Mesendoderm (in vitro differentiated cells): ENCODE measurements around the gene MBL2.

Experiments used
- DNase-seq: peaks from one replicate; pipeline ENCODE4 v3.0.0; 2013
- H2AK5ac ChIP-seq: 2 replicates; pipeline ENCODE4 v1.6.1; 2013; ENCODE audit warnings: low read length, inconsistent platforms
- H2BK120ac ChIP-seq: 2 replicates; pipeline ENCODE4 v1.6.1; 2013; ENCODE audit warnings: low read depth, mild to moderate bottlenecking, low read length, moderate library complexity, mixed read lengths
- H2BK15ac ChIP-seq: replicated peaks from 2 replicates; pipeline ENCODE4 v1.6.1; 2013; ENCODE audit warnings: low read depth, mild to moderate bottlenecking, moderate library complexity
- H2BK5ac ChIP-seq: 2 replicates; pipeline ENCODE4 v1.6.1; 2013; ENCODE audit warnings: low read length, inconsistent platforms
- H3K18ac ChIP-seq: 2 replicates; pipeline ENCODE4 v1.6.1; 2013; ENCODE audit warnings: mild to moderate bottlenecking, low read length, mixed read lengths
- H3K23ac ChIP-seq: one replicate; pipeline ENCODE4 v1.6.1; 2013; ENCODE audit warnings: low read length
- H3K27ac ChIP-seq: 2 replicates; pipeline ENCODE4 v1.5.1; 2013; ENCODE audit warnings: low read depth, mild to moderate bottlenecking, inconsistent platforms, low read length, moderate library complexity
- H3K27me3 ChIP-seq: 2 replicates; pipeline ENCODE4 v1.6.1; 2013; ENCODE audit warnings: low read length, control low read depth, mild to moderate bottlenecking, inconsistent platforms; ENCODE audit not compliant: insufficient read depth, poor library complexity
- H3K36me3 ChIP-seq: 2 replicates; pipeline ENCODE4 v1.6.1; 2013; ENCODE audit warnings: low read length, inconsistent platforms; ENCODE audit not compliant: control insufficient read depth, insufficient read depth
- H3K4ac ChIP-seq: one replicate; pipeline ENCODE4 v1.6.1; 2013; ENCODE audit warnings: low read depth, mild to moderate bottlenecking, low read length, moderate library complexity
- H3K4me1 ChIP-seq: 2 replicates; pipeline ENCODE4 v1.6.1; 2013; ENCODE audit warnings: low read depth, low read length, inconsistent platforms; ENCODE audit not compliant: control insufficient read depth
- H3K4me2 ChIP-seq: 2 replicates; pipeline ENCODE4 v1.6.1; 2013; ENCODE audit warnings: low read length
- H3K4me3 ChIP-seq: 2 replicates; pipeline ENCODE4 v1.5.1; 2013; ENCODE audit warnings: mild to moderate bottlenecking, low read length
- H3K56ac ChIP-seq: one replicate; pipeline ENCODE4 v1.6.1; 2013; ENCODE audit warnings: low read length
- H3K79me1 ChIP-seq: 2 replicates; pipeline ENCODE4 v1.6.1; 2013; ENCODE audit warnings: low read length, inconsistent platforms
- H3K79me2 ChIP-seq: 2 replicates; pipeline ENCODE4 v1.6.1; 2013; ENCODE audit warnings: mild to moderate bottlenecking, low read length; ENCODE audit not compliant: control insufficient read depth, insufficient read depth
- H3K9ac ChIP-seq: 2 replicates; pipeline ENCODE4 v1.6.1; 2013; ENCODE audit warnings: low read length, inconsistent platforms
- H4K5ac ChIP-seq: one replicate; pipeline ENCODE4 v1.6.1; 2013; ENCODE audit warnings: low read length
- H4K8ac ChIP-seq: one replicate; pipeline ENCODE4 v1.6.1; 2013; ENCODE audit warnings: low read depth, mild to moderate bottlenecking, control low read depth, low read length, moderate library complexity
- WGBS: extraction: QIAGEN DNeasy Blood & Tissue Kit; methylation state at CpG from one replicate; pipeline ENCODE4 v1.1.7; 2013; ENCODE audit warnings: low lambda C conversion rate, missing lambda C conversion rate; ENCODE audit not compliant: insufficient coverage; ENCODE audit errors: extremely low coverage; 5-methylcytosine and 5-hydroxymethylcytosine counted together

The MBL2 gene

GRCh38 chr10:52752261-52752660 lies 20.3 kb downstream of the MBL2 start:
- H2AK5ac ChIP-seq, result no peak overlapping the region
- H3K23ac ChIP-seq, result no peak overlapping the region
- no peaks in the 10 kb centered on the region for H3K4me1 ChIP-seq
- no peak overlapping the region for H3K4me3 ChIP-seq
- H3K27me3 ChIP-seq, result no peaks in the 10 kb centered on the region
- H3K4ac ChIP-seq, result no peak overlapping the region
- no peak overlapping the region for H4K5ac ChIP-seq
- H3K79me2 ChIP-seq, result no peaks in the 10 kb centered on the region
- H2BK5ac ChIP-seq, result no peak overlapping the region
- H2BK15ac ChIP-seq, result no peak overlapping the region
- no CpG with 5 or more reads among the region's 1 CpG for WGBS
- H2BK120ac ChIP-seq, result no peak overlapping the region
- no peak overlapping the region for H3K56ac ChIP-seq
- H3K36me3 ChIP-seq, result no peaks in the 10 kb centered on the region
- no peak overlapping the region for H3K18ac ChIP-seq
- no peaks in the 10 kb centered on the region for H3K79me1 ChIP-seq
- no peak overlapping the region for H3K27ac ChIP-seq
- H4K8ac ChIP-seq, result no peak overlapping the region
- no peak overlapping the region for H3K9ac ChIP-seq
- H3K4me2 ChIP-seq, result no peak overlapping the region
- no peak for DNase-seq

- Histone ChIP-seq H3K27me3 (no peaks in the 10 kb centered on the region), H3K9ac (no peak overlapping the region), H3K36me3 (no peaks in the 10 kb centered on the region), H3K4me1 (no peaks in the 10 kb centered on the region), H2BK120ac (no peak overlapping the region), H4K5ac (no peak overlapping the region), H2AK5ac (no peak overlapping the region), H2BK15ac (no peak overlapping the region), H3K23ac (no peak overlapping the region), H3K79me2 (no peaks in the 10 kb centered on the region), H3K18ac (no peak overlapping the region), H3K4ac (no peak overlapping the region), H3K4me3 (no peak overlapping the region), H3K4me2 (no peak overlapping the region), H3K27ac (no peak overlapping the region), H3K56ac (no peak overlapping the region), H2BK5ac (no peak overlapping the region), H3K79me1 (no peaks in the 10 kb centered on the region), H4K8ac (no peak overlapping the region)
- DNase-seq, result no peak
- no CpG with 5 or more reads among the region's 2 CpGs for WGBS
These were observed 21.2 kb downstream of the MBL2 start for GRCh38 chr10:52751337-52751736.

- Histone ChIP-seq H3K4ac (no peak overlapping the region), H3K79me2 (no peaks in the 10 kb centered on the region), H3K4me3 (no peak overlapping the region), H2AK5ac (no peak overlapping the region), H3K27me3 (no peaks in the 10 kb centered on the region), H3K4me1 (no peaks in the 10 kb centered on the region), H2BK5ac (no peak overlapping the region), H3K56ac (no peak overlapping the region), H3K36me3 (no peaks in the 10 kb centered on the region), H3K18ac (no peak overlapping the region), H4K5ac (no peak overlapping the region), H2BK120ac (no peak overlapping the region), H3K23ac (no peak overlapping the region), H3K27ac (no peak overlapping the region), H3K79me1 (no peaks in the 10 kb centered on the region), H4K8ac (no peak overlapping the region), H3K4me2 (no peak overlapping the region), H3K9ac (no peak overlapping the region), H2BK15ac (no peak overlapping the region)
- DNase-seq, result no peak
- no CpG with 5 or more reads among the region's 1 CpG for WGBS
These were observed 22.0 kb downstream of the MBL2 start for GRCh38 chr10:52750629-52751028.

GRCh38 chr10:52747694-52748093 lies 24.9 kb downstream of the MBL2 start:
- no peak overlapping the region for H3K4me3 ChIP-seq
- H4K8ac ChIP-seq, result no peak overlapping the region
- no CpG with 5 or more reads among the region's 4 CpGs for WGBS
- no peaks in the 10 kb centered on the region for H3K4me1 ChIP-seq
- no peak overlapping the region for H3K23ac ChIP-seq
- no peak overlapping the region for H3K4me2 ChIP-seq
- H3K79me2 ChIP-seq, result no peaks in the 10 kb centered on the region
- no peaks in the 10 kb centered on the region for H3K79me1 ChIP-seq
- H3K56ac ChIP-seq, result no peak overlapping the region
- no peak overlapping the region for H4K5ac ChIP-seq
- no peak overlapping the region for H3K18ac ChIP-seq
- no peak overlapping the region for H2BK120ac ChIP-seq
- no peak overlapping the region for H3K9ac ChIP-seq
- H3K27me3 ChIP-seq, result no peaks in the 10 kb centered on the region
- H2BK5ac ChIP-seq, result no peak overlapping the region
- no peak overlapping the region for H3K4ac ChIP-seq
- no peaks in the 10 kb centered on the region for H3K36me3 ChIP-seq
- H2AK5ac ChIP-seq, result no peak overlapping the region
- H3K27ac ChIP-seq, result no peak overlapping the region
- DNase-seq, result no peak
- H2BK15ac ChIP-seq, result no peak overlapping the region

- Histone ChIP-seq H3K56ac (no peak overlapping the region), H4K8ac (no peak overlapping the region), H3K18ac (no peak overlapping the region), H3K4me2 (no peak overlapping the region), H3K27ac (no peak overlapping the region), H3K79me2 (no peaks in the 10 kb centered on the region), H3K4ac (no peak overlapping the region), H2BK5ac (no peak overlapping the region), H3K23ac (no peak overlapping the region), H3K36me3 (no peaks in the 10 kb centered on the region), H3K79me1 (no peaks in the 10 kb centered on the region), H3K9ac (no peak overlapping the region), H3K4me1 (no peaks in the 10 kb centered on the region), H3K27me3 (no peaks in the 10 kb centered on the region), H3K4me3 (no peak overlapping the region), H4K5ac (no peak overlapping the region), H2BK15ac (no peak overlapping the region), H2BK120ac (no peak overlapping the region), H2AK5ac (no peak overlapping the region)
- WGBS, result no CpG with 5 or more reads among the region's 5 CpGs
- DNase-seq, result no peak
These were observed 26.4 kb downstream of the MBL2 start for GRCh38 chr10:52746169-52746568.

GRCh38 chr10:52744057-52744805 lies 28.4 kb downstream of the MBL2 start:
- H3K27ac ChIP-seq, result no peak overlapping the region
- no peak overlapping the region for H3K4me2 ChIP-seq
- H4K8ac ChIP-seq, result no peak overlapping the region
- H3K9ac ChIP-seq, result no peak overlapping the region
- H4K5ac ChIP-seq, result no peak overlapping the region
- DNase-seq, result no peak
- no peak overlapping the region for H3K23ac ChIP-seq
- no peak overlapping the region for H3K18ac ChIP-seq
- H3K56ac ChIP-seq, result no peak overlapping the region
- H2AK5ac ChIP-seq, result no peak overlapping the region
- H3K36me3 ChIP-seq, result no peaks in the 10 kb centered on the region
- no peak overlapping the region for H2BK120ac ChIP-seq
- H2BK5ac ChIP-seq, result no peak overlapping the region
- no CpG with 5 or more reads among the region's 8 CpGs for WGBS
- no peak overlapping the region for H2BK15ac ChIP-seq
- H3K79me2 ChIP-seq, result no peaks in the 10 kb centered on the region
- no peaks in the 10 kb centered on the region for H3K79me1 ChIP-seq
- H3K4me3 ChIP-seq, result no peak overlapping the region
- H3K4me1 ChIP-seq, result no peaks in the 10 kb centered on the region
- H3K4ac ChIP-seq, result no peak overlapping the region
- H3K27me3 ChIP-seq, result no peaks in the 10 kb centered on the region
